HepG2 (cell line): ENCODE data around the gene CNNM3. TPM values are rescaled to one million over a fixed set of nuclear protein-coding genes. Genes with fewer than 3 reads are reported as not detected.

Source experiments
- BATF2 ChIP-seq: sonication (generic); formaldehyde crosslinking; IDR thresholded peaks from 2 replicates; pipeline ENCODE4 v1.8.0; 2022; ENCODE audit warnings: mild to moderate bottlenecking, missing genetic modification reagents, moderate library complexity
- IRF1 ChIP-seq: sonication (generic); formaldehyde crosslinking; IDR thresholded peaks from 2 replicates; pipeline ENCODE4 v1.4.0; 2020; ENCODE audit warnings: low read depth, mild to moderate bottlenecking, missing genetic modification reagents
- MAZ ChIP-seq, 2 experiments: sonication (generic) in 1 of 2; formaldehyde crosslinking in 1 of 2; IDR thresholded peaks; 2 replicates each; pipeline versions ENCODE4 v1.5.0 to v1.6.1; 2012 to 2020; ENCODE audit warnings: low read depth in 2 of 2, mild to moderate bottlenecking in 2 of 2, borderline replicate concordance in 1 of 2, improper control_type of control experiment in 1 of 2, low read length in 1 of 2, missing genetic modification reagents in 1 of 2, moderate library complexity in 1 of 2
- MXI1 ChIP-seq: IDR thresholded peaks from 3 replicates; pipeline ENCODE4 v1.6.1; 2012; ENCODE audit warnings: low read depth, low read length, inconsistent platforms, borderline replicate concordance
- NR2F2 ChIP-seq: IDR thresholded peaks from 2 replicates; pipeline ENCODE4 v1.6.1; 2012; ENCODE audit warnings: low read depth, inconsistent platforms, borderline replicate concordance
- PHF8 ChIP-seq: sonication (generic); formaldehyde crosslinking; IDR thresholded peaks from 2 replicates; pipeline ENCODE4 v1.5.0; 2020; ENCODE audit warnings: missing genetic modification reagents
- SKI ChIP-seq: fragments of 450-650 bp; IDR thresholded peaks from one replicate; pipeline ENCODE4 v1.6.1; 2018; ENCODE audit warnings: mild to moderate bottlenecking; ENCODE audit not compliant: partially characterized antibody
- TFDP2 ChIP-seq: sonication (generic); formaldehyde crosslinking; IDR thresholded peaks from 2 replicates; pipeline ENCODE4 v1.4.0; 2020; ENCODE audit warnings: missing genetic modification reagents
- ZBTB33 ChIP-seq: sonication (generic); formaldehyde crosslinking; IDR thresholded peaks from 2 replicates; pipeline ENCODE4 v1.4.0; 2020; ENCODE audit warnings: missing genetic modification reagents
- ZBTB38 ChIP-seq: sonication (generic); formaldehyde crosslinking; IDR thresholded peaks from 2 replicates; pipeline ENCODE4 v1.5.1; 2020; ENCODE audit warnings: mild to moderate bottlenecking, missing genetic modification reagents
- ZFP37 ChIP-seq: sonication (generic); formaldehyde crosslinking; IDR thresholded peaks from 2 replicates; pipeline ENCODE4 v1.4.0; 2020; ENCODE audit warnings: missing genetic modification reagents, borderline replicate concordance
- ZIK1 ChIP-seq: sonication (generic); formaldehyde crosslinking; IDR thresholded peaks from 2 replicates; pipeline ENCODE4 v1.5.0; 2020; ENCODE audit warnings: mild to moderate bottlenecking, low read depth, missing genetic modification reagents, borderline replicate concordance
- ZNF337 ChIP-seq: sonication (generic); formaldehyde crosslinking; IDR thresholded peaks from 2 replicates; pipeline ENCODE4 v1.5.1; 2020; ENCODE audit warnings: missing genetic modification reagents, low read depth, mild to moderate bottlenecking, borderline replicate concordance
- ZNF451 ChIP-seq: sonication (generic); formaldehyde crosslinking; IDR thresholded peaks from 2 replicates; pipeline ENCODE4 v1.5.0; 2020; ENCODE audit warnings: mild to moderate bottlenecking, missing genetic modification reagents
- ZNF546 ChIP-seq: sonication (generic); formaldehyde crosslinking; conservative IDR thresholded peaks from 2 replicates; pipeline ENCODE4 v1.8.1; 2023; ENCODE audit warnings: mild to moderate bottlenecking, missing genetic modification reagents
- ZNF639 ChIP-seq: conservative IDR thresholded peaks from 2 replicates; pipeline ENCODE4 v1.6.1; 2018; ENCODE audit warnings: missing genetic modification reagents
- ZNF687 ChIP-seq: sonication (generic); formaldehyde crosslinking; IDR thresholded peaks from 2 replicates; pipeline ENCODE4 v1.5.1; 2020; ENCODE audit warnings: mild to moderate bottlenecking, missing genetic modification reagents, moderate library complexity
- ZNF740 ChIP-seq: sonication (generic); formaldehyde crosslinking; IDR thresholded peaks from 2 replicates; pipeline ENCODE4 v1.4.0; 2020; ENCODE audit warnings: missing genetic modification reagents
- polyA plus RNA-seq, 8 experiments: library from polyadenylated mRNA; depleted of rRNA in 3 of 8; stranded (reverse) in 7 of 8; unstranded in 1 of 8; fragments of >200 nt; fragmentation: Illumina TruSeq in 4 of 8; extraction: Trizol in 4 of 8; gene quantifications; 2 replicates each; pipeline versions ENCODE4 v1.2.1 to v1.2.3, GENCODE V29; 2011 to 2016; ENCODE audit warnings: low read depth in 4 of 8, missing spikeins in 1 of 8, mixed read lengths in 1 of 8; ENCODE audit not compliant: insufficient read depth in 1 of 8
- total RNA-seq, 5 experiments: library from RNA; depleted of rRNA; stranded (reverse); fragments of >200 nt; fragmentation: Illumina TruSeq; extraction: Trizol; gene quantifications; 2 replicates each; pipeline ENCODE4 v1.2.3, GENCODE V29; 2016; ENCODE audit warnings: low read depth in 1 of 5

CNNM3 gene
- total and polyA plus RNA-seq, 2 of the 13 experiments (the other 11 are each of a cell fraction or from before 2014, with no cell fraction given) = 21.2 to 27.9 TPM

GRCh38 chr2:96848264-96848663 lies 32.2 kb downstream of the CNNM3 start (continued):
- peak; percentile 43; the same call in 1 of the 2 replicates for TF ChIP-seq ZBTB33 (CRISPR knock-in tag)
- no peak for TF ChIP-seq ZIK1
- no peak for TF ChIP-seq BATF2 (CRISPR knock-in tag)
- TF ChIP-seq NR2F2 = 0 out of 2 replicates have a peak, but pooled peaks have one; percentile 18
- TF ChIP-seq TFDP2 (CRISPR knock-in tag) = 0 out of 2 replicates have a peak, but pooled peaks have one; percentile 18
- TF ChIP-seq ZNF337 (CRISPR knock-in tag) = no peak
- TF ChIP-seq PHF8 (CRISPR knock-in tag) = no peak
- peak; percentile 95 for TF ChIP-seq ZNF740 (CRISPR knock-in tag)
- TF ChIP-seq ZNF687 = peak; percentile 79
- TF ChIP-seq MXI1 = peak; percentile 78; the same call in 1 of the 3 replicates
- TF ChIP-seq ZNF546 = no peak
- no peak for TF ChIP-seq ZFP37
- no peak for TF ChIP-seq ZNF451 (CRISPR knock-in tag)
- peak; percentile 29 for TF ChIP-seq SKI
- TF ChIP-seq ZNF639 (CRISPR knock-in tag) = no peak
- TF ChIP-seq MAZ (IDR thresholded peaks at IDR 0.05; ENCODE audit: borderline replicate concordance, low read depth, low read length) = no peak
- 0 out of 2 replicates have a peak, but pooled peaks have one; percentile 47 for TF ChIP-seq MAZ (CRISPR knock-in tag; IDR thresholded peaks at IDR 0.05; ENCODE audit: low read depth)
- TF ChIP-seq IRF1 = no peak
- TF ChIP-seq ZBTB38 (CRISPR knock-in tag) = peak; percentile 75
